GM12875 (cell line): Measurements from ENCODE around the gene SLIT3.

Source experiments
- H3K4me3 ChIP-seq: one replicate; pipeline ENCODE4 v1.5.1; 2011; ENCODE audit warnings: low read depth, low read length, control low read depth
- TF ChIP-seq, protein P1 (sequence below): IDR thresholded peaks from 2 replicates; pipeline ENCODE4 v1.5.1; 2011; ENCODE audit warnings: low read depth, mild to moderate bottlenecking, control low read depth, inconsistent platforms, low read length, moderate library complexity, borderline replicate concordance; ENCODE audit not compliant: insufficient read depth

The SLIT3 gene

DNA sequence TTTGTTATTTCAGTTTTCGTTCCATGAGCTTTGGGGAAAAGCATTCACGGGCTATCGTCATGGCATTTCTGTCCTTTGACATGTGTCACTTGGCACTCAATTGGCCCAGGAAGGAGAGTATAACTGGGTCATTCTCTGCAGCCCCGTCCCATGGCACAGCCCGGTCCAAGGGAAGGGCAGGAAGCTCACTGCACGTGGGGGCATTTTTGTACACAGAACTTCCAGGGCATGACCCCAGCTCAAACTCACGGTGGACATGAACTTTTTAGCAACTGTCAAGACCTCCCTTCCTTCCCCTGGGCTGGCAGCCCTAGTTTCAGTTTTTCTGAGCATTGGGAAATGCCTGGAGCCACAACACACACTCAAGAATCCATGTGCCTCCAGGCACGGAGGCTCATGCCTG, 560.1 kb downstream of the SLIT3 start:
- TF ChIP-seq, protein P1, sequence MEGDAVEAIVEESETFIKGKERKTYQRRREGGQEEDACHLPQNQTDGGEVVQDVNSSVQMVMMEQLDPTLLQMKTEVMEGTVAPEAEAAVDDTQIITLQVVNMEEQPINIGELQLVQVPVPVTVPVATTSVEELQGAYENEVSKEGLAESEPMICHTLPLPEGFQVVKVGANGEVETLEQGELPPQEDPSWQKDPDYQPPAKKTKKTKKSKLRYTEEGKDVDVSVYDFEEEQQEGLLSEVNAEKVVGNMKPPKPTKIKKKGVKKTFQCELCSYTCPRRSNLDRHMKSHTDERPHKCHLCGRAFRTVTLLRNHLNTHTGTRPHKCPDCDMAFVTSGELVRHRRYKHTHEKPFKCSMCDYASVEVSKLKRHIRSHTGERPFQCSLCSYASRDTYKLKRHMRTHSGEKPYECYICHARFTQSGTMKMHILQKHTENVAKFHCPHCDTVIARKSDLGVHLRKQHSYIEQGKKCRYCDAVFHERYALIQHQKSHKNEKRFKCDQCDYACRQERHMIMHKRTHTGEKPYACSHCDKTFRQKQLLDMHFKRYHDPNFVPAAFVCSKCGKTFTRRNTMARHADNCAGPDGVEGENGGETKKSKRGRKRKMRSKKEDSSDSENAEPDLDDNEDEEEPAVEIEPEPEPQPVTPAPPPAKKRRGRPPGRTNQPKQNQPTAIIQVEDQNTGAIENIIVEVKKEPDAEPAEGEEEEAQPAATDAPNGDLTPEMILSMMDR = no peak
- no peak overlapping the region for H3K4me3 ChIP-seq

DNA sequence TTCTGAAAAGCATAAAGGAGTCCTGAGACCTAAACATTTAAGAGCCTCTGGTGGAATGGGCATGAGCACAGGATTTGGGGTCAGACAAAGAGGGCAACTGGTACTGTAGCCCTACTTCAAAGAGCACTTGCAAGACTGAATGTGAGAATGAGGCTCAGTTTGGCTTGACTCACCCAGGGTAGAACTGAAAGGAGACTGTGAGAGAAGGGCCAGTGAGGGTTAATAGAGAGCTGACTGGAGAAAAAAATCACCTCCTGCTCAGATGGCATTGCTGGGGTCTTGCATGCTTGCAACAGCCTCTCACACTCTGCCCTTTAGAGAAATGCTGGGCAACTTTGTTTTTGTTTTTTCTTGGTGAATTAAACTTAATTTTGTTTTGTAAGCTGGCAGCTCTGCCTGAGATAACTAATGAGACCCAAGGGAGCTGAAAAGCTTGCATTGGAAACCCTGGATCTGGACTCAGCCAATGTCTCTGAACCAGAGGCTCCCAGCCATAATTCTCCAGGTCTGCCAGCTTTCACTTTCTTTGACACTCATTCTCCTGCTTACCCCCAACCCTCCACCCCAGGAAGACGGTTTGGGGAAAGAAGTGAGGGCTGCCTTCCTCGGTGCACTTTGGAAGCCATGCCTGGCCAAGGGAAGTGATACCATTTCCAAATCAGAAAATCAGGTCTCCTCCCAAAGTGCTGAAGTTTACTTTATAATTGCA, 560.7 kb downstream of the SLIT3 start:
- TF ChIP-seq, protein P1 = no peak

DNA sequence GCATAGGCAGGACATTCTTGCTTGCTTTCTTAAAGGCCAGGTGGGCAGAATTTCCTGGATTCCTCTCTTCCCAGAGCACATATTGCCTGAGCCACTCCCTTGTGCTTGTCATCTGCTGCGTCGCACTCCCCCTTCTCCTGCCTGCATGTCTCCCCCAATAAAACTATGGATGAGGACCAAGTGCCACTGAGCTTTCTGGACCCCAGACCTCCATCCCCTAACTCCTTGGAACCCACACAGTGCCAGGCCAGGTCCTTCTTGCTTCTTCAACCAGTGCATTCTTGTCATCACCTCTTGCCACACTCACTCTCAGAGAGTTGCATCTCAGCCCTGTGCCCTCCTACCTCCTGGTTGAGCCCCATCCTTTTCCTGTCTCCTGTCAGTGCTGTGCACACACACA, 563.9 kb downstream of the SLIT3 start:
- H3K4me3 ChIP-seq = no peak overlapping the region
- TF ChIP-seq, protein P1 = no peak

More for the DNA sequence above, 560.7 kb downstream of the SLIT3 start:
- no peak overlapping the region for H3K4me3 ChIP-seq

DNA sequence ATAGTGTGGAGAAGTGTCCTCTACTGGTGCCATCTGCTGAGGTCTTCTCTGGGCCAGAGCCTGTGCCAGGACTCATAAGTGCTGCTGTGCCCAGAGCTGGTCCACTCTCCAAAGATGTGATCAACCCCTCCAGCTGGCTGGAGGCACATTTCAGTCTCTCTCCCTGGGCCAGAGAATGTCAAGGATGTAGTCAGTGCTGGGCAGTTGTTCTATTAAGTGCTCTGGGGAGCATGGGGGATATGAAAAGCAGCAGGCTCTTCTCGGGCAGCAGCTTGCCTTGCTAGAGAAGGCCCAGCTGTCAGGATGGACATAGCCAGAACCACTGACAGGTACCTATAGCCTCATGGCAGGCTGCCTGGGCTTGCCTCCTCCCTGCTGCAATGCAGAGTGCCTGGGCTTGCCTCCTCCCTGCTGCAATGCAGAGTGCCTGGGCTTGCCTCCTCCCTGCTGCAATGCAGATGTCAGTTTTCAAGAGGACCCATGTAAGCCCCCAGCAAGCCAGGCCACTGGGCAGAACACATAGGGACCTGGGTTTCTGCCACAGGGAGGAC, 564.6 kb downstream of the SLIT3 start:
- H3K4me3 ChIP-seq = no peak overlapping the region
- TF ChIP-seq, protein P1 = no peak

GRCh38 chr5:168734620-168735300, 566.2 kb downstream of the SLIT3 start:
- TF ChIP-seq, protein P1 = no peak
- no peak overlapping the region for H3K4me3 ChIP-seq

- no peak overlapping the region for H3K4me3 ChIP-seq
- TF ChIP-seq, protein P1 = no peak
Observed at GRCh38 chr5:168734119-168734518, 566.8 kb downstream of the SLIT3 start.
